ENCODE measurements around the gene CALCOCO2. TPM values are rescaled to one million over a fixed set of nuclear protein-coding genes. Genes with fewer than 3 reads are reported as not detected.
"Not testable (repeated sequence)": the region's sequence is repeated elsewhere in the genome, so short reads cannot be mapped to it uniquely, and the experiment has no call there.

The CALCOCO2 gene
- total RNA-seq, 8 experiments from 2014 or later: 21.6 to 58.8 (median 42.8) TPM

DNA sequence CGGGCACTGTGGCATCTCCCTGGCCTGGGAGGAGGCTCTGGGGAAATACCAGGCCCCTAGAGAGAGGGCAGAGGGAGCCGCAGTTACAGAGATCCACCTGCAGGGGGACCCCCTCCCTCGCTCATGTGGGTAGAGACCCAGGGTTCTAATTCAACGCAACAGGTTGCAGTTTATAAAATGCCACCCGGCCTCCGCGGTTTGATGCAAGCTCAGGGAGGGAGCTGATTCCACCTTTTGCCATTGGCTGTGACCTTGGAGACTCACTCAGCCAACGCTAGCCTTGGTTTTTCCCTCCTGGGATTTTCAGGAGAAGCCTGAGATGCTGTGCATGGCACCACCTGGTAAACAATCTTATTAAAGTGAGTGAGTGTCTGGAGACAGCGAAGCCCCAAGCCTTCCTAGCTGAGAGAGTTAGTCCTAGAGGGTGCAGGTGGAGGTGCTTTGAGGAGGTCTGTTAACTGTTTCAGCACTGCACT, 25.9 kb upstream of the CALCOCO2 start:
- peak; percentile 91 to 99 (median 95) for ATAC-seq (replicated peaks in 6 of 8)
- Histone ChIP-seq H3K27ac (no peak overlapping the region), H3K4me1 (replicated peaks in 1 of 2) (peaks cover 0 to 3% of the 10 kb centered on the region in 2 donors), H3K4me3 (no peak overlapping the region)
- in situ Hi-C loops (cut with MboI; ENCODE audit: low pct_unique_long_range_greater_than_20kb in 2 of 9, low sequenced_read_pairs in 9 of 9, unreplicated experiment in 9 of 9): loop anchor here in 2 of 9 experiments (10.0 to 25.0 kb wide), 2 partner anchors 80 to 232 kb away; no protein-coding TSS in a partner anchor
- WGBS, 10 experiments: 0 to 40% (median 11%) methylated on average over 1 to 5 of the region's 9 CpGs; no CpG with 5 or more reads in 2 of the 10 experiments

- in situ Hi-C loops (cut with MboI; ENCODE audit: low pct_unique_long_range_greater_than_20kb in 2 of 9, low sequenced_read_pairs in 9 of 9, unreplicated experiment in 9 of 9): loop anchor here in 2 of 9 experiments (10.0 to 25.0 kb wide), 2 partner anchors 76 to 228 kb away; no protein-coding TSS in a partner anchor
- H3K4me3 ChIP-seq: no peak overlapping the region
- no peak for ATAC-seq (replicated peaks in 6 of 8)
Observed at GRCh38 chr17:48809182-48809581, 21.7 kb upstream of the CALCOCO2 start.

DNA sequence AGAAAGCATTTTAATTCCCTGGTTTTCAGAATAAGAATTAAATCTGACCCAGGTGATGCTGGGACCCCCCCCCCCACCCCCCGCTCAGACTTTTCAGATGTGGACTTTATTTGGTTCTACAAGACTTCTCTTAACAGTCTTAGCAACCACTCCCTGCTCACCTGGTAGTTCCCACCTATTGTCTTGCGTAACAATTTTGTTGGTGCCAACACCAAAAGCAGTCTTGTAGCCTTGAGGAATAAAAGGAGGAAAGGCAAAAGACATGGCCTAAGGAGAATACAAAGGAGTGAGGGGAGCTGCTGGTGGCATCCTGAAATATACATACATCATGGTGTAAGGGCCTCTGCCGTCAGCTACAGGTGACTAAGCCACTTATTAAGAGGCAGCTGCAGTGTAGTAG, 18.8 kb upstream of the CALCOCO2 start:
- H3K4me1 ChIP-seq (replicated peaks in 1 of 2): no peaks in the 10 kb centered on the region
- H3K4me3 ChIP-seq: no peak overlapping the region
- in situ Hi-C loops (cut with MboI; ENCODE audit: low pct_unique_long_range_greater_than_20kb in 2 of 9, low sequenced_read_pairs in 9 of 9, unreplicated experiment in 9 of 9): loop anchor here in 2 of 9 experiments (5.0 to 25.0 kb wide), 3 partner anchors 63 to 225 kb away; no protein-coding TSS in a partner anchor
- no peak for ATAC-seq (replicated peaks in 6 of 8)
- 40 to 89% (median 50%) methylated on average over 1 to 2 of the region's 3 CpGs; no CpG with 5 or more reads in 7 of the 10 experiments for WGBS, 10 experiments
- no peak overlapping the region for H3K27ac ChIP-seq

More at GRCh38 chr17:48809182-48809581, 21.7 kb upstream of the CALCOCO2 start:
- H3K27ac ChIP-seq: no peak overlapping the region
- 43 to 81% (median 71%) methylated on average over 1 to 4 of the region's 4 CpGs; no CpG with 5 or more reads in 6 of the 10 experiments for WGBS, 10 experiments
- H3K4me1 ChIP-seq (replicated peaks in 1 of 2): peaks cover 0 to 2% of the 10 kb centered on the region in 2 donors

DNA sequence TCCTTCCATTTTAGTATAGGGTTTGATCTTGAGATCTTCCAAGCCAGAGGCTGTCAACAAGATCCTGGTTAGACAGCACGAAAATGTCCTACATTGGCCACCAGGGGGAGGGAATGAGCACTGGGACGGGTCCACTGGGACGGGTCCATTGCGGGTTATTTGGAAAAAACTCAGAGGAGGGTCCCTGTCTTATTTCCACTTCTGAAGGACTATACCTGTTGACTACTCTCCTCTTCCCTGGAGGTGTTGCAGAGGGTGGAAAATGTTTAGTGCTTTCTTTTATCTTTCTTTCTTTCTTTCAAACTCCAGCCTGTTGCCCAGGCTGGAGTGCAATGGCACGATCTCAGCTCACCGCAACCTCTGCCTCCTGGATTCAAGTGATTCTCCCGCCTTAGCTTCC, 16.3 kb upstream of the CALCOCO2 start:
- 5 to 80% (median 32%) methylated on average over 1 to 7 of the region's 7 CpGs; no CpG with 5 or more reads in 4 of the 10 experiments for WGBS, 10 experiments
- peak in 1 of 8 experiments; percentile 5 for ATAC-seq (replicated peaks in 6 of 8)
- Histone ChIP-seq H3K4me1 (replicated peaks in 1 of 2) (peaks cover 20 to 21% of the 10 kb centered on the region in 2 donors), H3K4me3 (no peak overlapping the region), H3K27ac (no peak overlapping the region)
- in situ Hi-C loops (cut with MboI; ENCODE audit: low pct_unique_long_range_greater_than_20kb in 2 of 9, low sequenced_read_pairs in 9 of 9, unreplicated experiment in 9 of 9): loop anchor here in 2 of 9 experiments (5.0 to 25.0 kb wide), 3 partner anchors 60 to 223 kb away; no protein-coding TSS in a partner anchor

GRCh38 chr17:48815311-48815710, 15.5 kb upstream of the CALCOCO2 start:
- no peak overlapping the region for H3K27ac ChIP-seq
- no peak for ATAC-seq (replicated peaks in 6 of 8)
- in situ Hi-C loops (cut with MboI; ENCODE audit: low pct_unique_long_range_greater_than_20kb in 2 of 9, low sequenced_read_pairs in 9 of 9, unreplicated experiment in 9 of 9): loop anchor here in 1 of 9 experiments (10.0 to 25.0 kb wide), 2 partner anchors 59 to 222 kb away; no protein-coding TSS in a partner anchor
- H3K4me3 ChIP-seq: no peak overlapping the region
- 26 to 92% (median 62%) methylated on average over 1 to 3 of the region's 3 CpGs; no CpG with 5 or more reads in 2 of the 10 experiments for WGBS, 10 experiments
- peaks cover 20 to 21% of the 10 kb centered on the region in 2 donors for H3K4me1 ChIP-seq (replicated peaks in 1 of 2)

GRCh38 chr17:48816438-48816773, 14.4 kb upstream of the CALCOCO2 start:
- WGBS, 10 experiments: 0 to 20% (median 16%) methylated on average over 2 to 6 of the region's 7 CpGs; no CpG with 5 or more reads in 5 of the 10 experiments
- ATAC-seq (replicated peaks in 6 of 8): no peak
- in situ Hi-C loops (cut with MboI; ENCODE audit: low pct_unique_long_range_greater_than_20kb in 2 of 9, low sequenced_read_pairs in 9 of 9, unreplicated experiment in 9 of 9): loop anchor here in 1 of 9 experiments (10.0 to 25.0 kb wide), 2 partner anchors 58 to 221 kb away; no protein-coding TSS in a partner anchor
- Histone ChIP-seq H3K27ac (peak overlapping the region; percentile 2 to 28), H3K4me1 (replicated peaks in 1 of 2) (peaks cover 20 to 21% of the 10 kb centered on the region in 2 donors), H3K4me3 (peak overlapping the region; percentile 24 to 44 (median 36))

GRCh38 chr17:48816774-48817590, 13.9 kb upstream of the CALCOCO2 start, which contains the start of gene TTLL6:
Gene TTLL6, minus strand, starts transcription at chr17:48817229. Its CDS starts 157 bp downstream, at chr17:48817072.
- peak; percentile 70 to 98 (median 83) for ATAC-seq (replicated peaks in 6 of 8)
- Histone ChIP-seq H3K27ac (peak within 1 kb of the TSS; percentile 65 to 76), H3K4me1 (replicated peaks in 1 of 2) (peaks cover 20 to 21% of the 10 kb centered on the region in 2 donors), H3K4me3 (peak within 1 kb of the TSS; percentile 24 to 44 (median 36))
- in situ Hi-C loops (cut with MboI; ENCODE audit: low pct_unique_long_range_greater_than_20kb in 2 of 9, low sequenced_read_pairs in 9 of 9, unreplicated experiment in 9 of 9): loop anchor here in 1 of 9 experiments (10.0 to 25.0 kb wide), 2 partner anchors 58 to 220 kb away; no protein-coding TSS in a partner anchor
- WGBS, 10 experiments: 0 to 60% (median 0%) methylated on average over 1 to 7 of the region's 64 CpGs; no CpG with 5 or more reads in 5 of the 10 experiments

GRCh38 chr17:48818361-48818841, 12.4 kb upstream of the CALCOCO2 start:
- WGBS, 10 experiments: 0 to 66% (median 13%) methylated on average over 1 to 4 of the region's 9 CpGs; no CpG with 5 or more reads in 1 of the 10 experiments
- H3K4me3 ChIP-seq: no peak overlapping the region
- peak in 5 of 8 experiments; percentile 80 to 85 (median 82) for ATAC-seq (replicated peaks in 6 of 8)

GRCh38 chr17:48819466-48819865, 11.4 kb upstream of the CALCOCO2 start:
- in situ Hi-C loops (cut with MboI; ENCODE audit: low pct_unique_long_range_greater_than_20kb in 2 of 9, low sequenced_read_pairs in 9 of 9, unreplicated experiment in 9 of 9): loop anchor here in 1 of 9 experiments (10.0 to 25.0 kb wide), 2 partner anchors 55 to 218 kb away; no protein-coding TSS in a partner anchor
- Histone ChIP-seq H3K4me3 (no peak overlapping the region), H3K27ac (peak overlapping the region; percentile 74 to 87), H3K4me1 (replicated peaks in 1 of 2) (peaks cover 20 to 21% of the 10 kb centered on the region in 2 donors)
- 50 to 100% (median 93%) methylated on average over 1 to 11 of the region's 11 CpGs; no CpG with 5 or more reads in 1 of the 10 experiments for WGBS, 10 experiments
- ATAC-seq (replicated peaks in 6 of 8): no peak

More at GRCh38 chr17:48818361-48818841, 12.4 kb upstream of the CALCOCO2 start:
- in situ Hi-C loops (cut with MboI; ENCODE audit: low pct_unique_long_range_greater_than_20kb in 2 of 9, low sequenced_read_pairs in 9 of 9, unreplicated experiment in 9 of 9): loop anchor here in 1 of 9 experiments (10.0 to 25.0 kb wide), 2 partner anchors 56 to 219 kb away; no protein-coding TSS in a partner anchor
- peaks cover 20 to 21% of the 10 kb centered on the region in 2 donors for H3K4me1 ChIP-seq (replicated peaks in 1 of 2)
- peak overlapping the region; percentile 76 to 87 for H3K27ac ChIP-seq

DNA sequence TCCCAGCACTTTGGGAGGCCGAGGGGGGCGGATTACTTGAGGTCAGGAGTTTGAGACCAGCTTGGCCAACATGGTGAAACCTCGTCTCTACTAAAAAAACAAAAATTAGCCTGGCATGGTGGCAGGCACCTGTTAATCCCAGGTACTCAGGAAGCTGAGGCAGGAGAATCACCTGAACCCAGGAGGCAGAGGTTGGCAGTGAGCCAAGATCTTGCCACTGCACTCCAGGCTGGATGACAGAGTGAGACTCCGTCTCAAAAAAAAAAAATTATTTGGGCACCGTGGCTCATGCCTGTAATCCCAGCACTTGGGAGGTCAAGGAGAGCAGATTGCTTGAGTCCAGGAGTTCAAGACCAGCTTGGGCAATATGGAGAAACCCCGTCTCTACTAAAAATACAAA, 9.9 kb upstream of the CALCOCO2 start:
- ATAC-seq (replicated peaks in 6 of 8); H3K27ac ChIP-seq; H3K4me3 ChIP-seq: not testable (repeated sequence)
- H3K4me1 ChIP-seq (replicated peaks in 1 of 2): peaks cover 20 to 21% of the 10 kb centered on the region in 2 donors
- 38 to 95% (median 75%) methylated on average over 1 to 6 of the region's 6 CpGs; no CpG with 5 or more reads in 4 of the 10 experiments for WGBS, 10 experiments
- in situ Hi-C loops (cut with MboI; ENCODE audit: low pct_unique_long_range_greater_than_20kb in 2 of 9, low sequenced_read_pairs in 9 of 9, unreplicated experiment in 9 of 9): loop anchor here in 1 of 9 experiments (25.0 kb wide), 1 partner anchor 216 kb away; no protein-coding TSS in a partner anchor

GRCh38 chr17:48825446-48826381, 5.1 kb upstream of the CALCOCO2 start:
- Histone ChIP-seq H3K27ac (no peak overlapping the region), H3K4me3 (no peak overlapping the region), H3K4me1 (replicated peaks in 1 of 2) (peaks cover 0 to 3% of the 10 kb centered on the region in 2 donors)
- ATAC-seq (replicated peaks in 6 of 8): peak in 2 of 8 experiments; percentile 28 to 30
- WGBS, 10 experiments: 42 to 100% (median 74%) methylated on average over 1 to 10 of the region's 11 CpGs
- in situ Hi-C loops (cut with MboI; ENCODE audit: low pct_unique_long_range_greater_than_20kb in 2 of 9, low sequenced_read_pairs in 9 of 9, unreplicated experiment in 9 of 9): no loop called here
